Measurements from ENCODE around the gene PTPN5.

GRCh38 chr11:18773681-18774080 is 17.9 kb downstream of the PTPN5 start:
- TF ChIP-seq CTCF (IDR thresholded peaks at IDR 0.05) (no peak), EP300 (IDR thresholded peaks at IDR 0.05) (no peak), POLR2AphosphoS5 (IDR thresholded peaks at IDR 0.05) (no peak), POLR2A (IDR thresholded peaks at IDR 0.05) (no peak)
